Loucy (cell line): ENCODE measurements around the gene PPP6R1.
A peak's percentile ranks its signal among the peaks of the same experiment; 100 is the strongest.
"Not testable (repeated sequence)": the region's sequence is repeated elsewhere in the genome, so short reads cannot be mapped to it uniquely, and the experiment has no call there.

ENCODE experiments used
- H2AFZ ChIP-seq: fragments of 200-600 bp; sonication (generic); 2 replicates; pipeline ENCODE4 v1.6.0; 2016; ENCODE audit warnings: antibody characterized with exemption, mild to moderate bottlenecking, low read length, moderate library complexity
- H3F3A ChIP-seq: fragments of 200-600 bp; 2 replicates; pipeline ENCODE4 v1.6.0; 2016; ENCODE audit warnings: antibody characterized with exemption, low read depth, mild to moderate bottlenecking
- H3K27me3 ChIP-seq: fragments of 200-600 bp; sonication (generic); 2 replicates; pipeline ENCODE4 v1.6.1; 2014; ENCODE audit warnings: low read length, mild to moderate bottlenecking; ENCODE audit not compliant: insufficient read depth, poor library complexity, severe bottlenecking
- H3K36me3 ChIP-seq: fragments of 200-600 bp; sonication (generic); 2 replicates; pipeline ENCODE4 v1.6.1; 2016; ENCODE audit warnings: low read length; ENCODE audit not compliant: insufficient read depth
- H3K4me1 ChIP-seq: fragments of 200-600 bp; sonication (generic); 2 replicates; pipeline ENCODE4 v1.5.1; 2014; ENCODE audit warnings: low read length, mild to moderate bottlenecking; ENCODE audit not compliant: insufficient read depth, poor library complexity, severe bottlenecking
- H3K4me2 ChIP-seq: fragments of 200-600 bp; sonication (generic); 2 replicates; pipeline ENCODE4 v1.6.0; 2014; ENCODE audit warnings: antibody characterized with exemption, low read length, low read depth, mild to moderate bottlenecking; ENCODE audit not compliant: poor library complexity, severe bottlenecking
- H3K4me3 ChIP-seq: fragments of 200-600 bp; sonication (generic); 2 replicates; pipeline ENCODE4 v1.5.1; 2014; ENCODE audit warnings: low read length, mild to moderate bottlenecking, mixed read lengths; ENCODE audit not compliant: poor library complexity, severe bottlenecking
- H3K79me2 ChIP-seq: fragments of 200-600 bp; sonication (generic); 2 replicates; pipeline ENCODE4 v1.6.1; 2014; ENCODE audit warnings: low read length; ENCODE audit not compliant: insufficient read depth
- H3K9ac ChIP-seq: fragments of 200-600 bp; sonication (generic); 2 replicates; pipeline ENCODE4 v1.6.0; 2014; ENCODE audit warnings: mild to moderate bottlenecking, low read depth, low read length, moderate library complexity; ENCODE audit not compliant: poor library complexity, severe bottlenecking
- H3K9me2 ChIP-seq: fragments of 200-600 bp; sonication (generic); replicated peaks from 2 replicates; pipeline ENCODE4 v1.6.1; 2016; ENCODE audit warnings: low read depth, low read length, mixed read lengths
- H3K9me3 ChIP-seq: fragments of 200-600 bp; sonication (generic); 2 replicates; pipeline ENCODE4 v1.6.1; 2014; ENCODE audit warnings: mild to moderate bottlenecking, antibody characterized with exemption, low read length, low read depth; ENCODE audit not compliant: insufficient read depth
- H4K20me1 ChIP-seq: fragments of 200-600 bp; sonication (generic); 2 replicates; pipeline ENCODE4 v1.6.0; 2014; ENCODE audit warnings: antibody characterized with exemption, low read length, mild to moderate bottlenecking; ENCODE audit not compliant: insufficient read depth, poor library complexity, severe bottlenecking
- EZH2phosphoT487 ChIP-seq: fragments of 200-600 bp; IDR thresholded peaks from 2 replicates; pipeline ENCODE4 v1.6.1; 2018; ENCODE audit warnings: antibody characterized with exemption, mild to moderate bottlenecking, moderate library complexity, borderline replicate concordance
- TF ChIP-seq, protein P1 (sequence below): fragments of 200-600 bp; sonication (generic); conservative IDR thresholded peaks from 2 replicates; pipeline ENCODE4 v1.5.1; 2014; ENCODE audit warnings: mild to moderate bottlenecking, antibody characterized with exemption, low read length

Gene PPP6R1

DNA sequence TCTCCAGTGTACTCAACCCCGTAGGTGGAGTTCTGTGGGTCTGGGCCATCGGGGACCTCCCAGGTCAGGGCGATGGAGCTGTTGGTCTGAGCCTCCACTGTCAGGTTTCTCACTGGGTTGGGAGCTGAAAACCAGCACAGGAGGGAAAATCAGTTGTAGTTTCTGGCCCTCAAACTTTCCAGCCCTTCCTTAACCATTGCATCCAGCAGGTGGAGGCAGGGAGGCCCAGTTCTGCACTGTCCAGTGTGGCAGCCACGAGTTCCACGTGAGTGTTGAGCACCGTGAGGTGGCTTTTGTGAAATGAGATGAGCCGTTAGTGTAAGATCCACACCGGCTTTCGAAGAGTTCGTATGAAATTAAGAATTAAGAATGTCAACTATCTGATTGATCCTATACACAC, 56.6 kb downstream of the PPP6R1 start:
- H3K9me3 ChIP-seq, H3K79me2 ChIP-seq, H3K4me2 ChIP-seq, H2AFZ ChIP-seq, H4K20me1 ChIP-seq, H3K9me2 ChIP-seq, H3K9ac ChIP-seq, H3K36me3 ChIP-seq, H3K27me3 ChIP-seq, H3F3A ChIP-seq, H3K4me3 ChIP-seq, H3K4me1 ChIP-seq: not testable (repeated sequence)
- TF ChIP-seq, protein P1, sequence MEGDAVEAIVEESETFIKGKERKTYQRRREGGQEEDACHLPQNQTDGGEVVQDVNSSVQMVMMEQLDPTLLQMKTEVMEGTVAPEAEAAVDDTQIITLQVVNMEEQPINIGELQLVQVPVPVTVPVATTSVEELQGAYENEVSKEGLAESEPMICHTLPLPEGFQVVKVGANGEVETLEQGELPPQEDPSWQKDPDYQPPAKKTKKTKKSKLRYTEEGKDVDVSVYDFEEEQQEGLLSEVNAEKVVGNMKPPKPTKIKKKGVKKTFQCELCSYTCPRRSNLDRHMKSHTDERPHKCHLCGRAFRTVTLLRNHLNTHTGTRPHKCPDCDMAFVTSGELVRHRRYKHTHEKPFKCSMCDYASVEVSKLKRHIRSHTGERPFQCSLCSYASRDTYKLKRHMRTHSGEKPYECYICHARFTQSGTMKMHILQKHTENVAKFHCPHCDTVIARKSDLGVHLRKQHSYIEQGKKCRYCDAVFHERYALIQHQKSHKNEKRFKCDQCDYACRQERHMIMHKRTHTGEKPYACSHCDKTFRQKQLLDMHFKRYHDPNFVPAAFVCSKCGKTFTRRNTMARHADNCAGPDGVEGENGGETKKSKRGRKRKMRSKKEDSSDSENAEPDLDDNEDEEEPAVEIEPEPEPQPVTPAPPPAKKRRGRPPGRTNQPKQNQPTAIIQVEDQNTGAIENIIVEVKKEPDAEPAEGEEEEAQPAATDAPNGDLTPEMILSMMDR: peak; percentile 32; the same call in 1 of the 2 replicates

DNA sequence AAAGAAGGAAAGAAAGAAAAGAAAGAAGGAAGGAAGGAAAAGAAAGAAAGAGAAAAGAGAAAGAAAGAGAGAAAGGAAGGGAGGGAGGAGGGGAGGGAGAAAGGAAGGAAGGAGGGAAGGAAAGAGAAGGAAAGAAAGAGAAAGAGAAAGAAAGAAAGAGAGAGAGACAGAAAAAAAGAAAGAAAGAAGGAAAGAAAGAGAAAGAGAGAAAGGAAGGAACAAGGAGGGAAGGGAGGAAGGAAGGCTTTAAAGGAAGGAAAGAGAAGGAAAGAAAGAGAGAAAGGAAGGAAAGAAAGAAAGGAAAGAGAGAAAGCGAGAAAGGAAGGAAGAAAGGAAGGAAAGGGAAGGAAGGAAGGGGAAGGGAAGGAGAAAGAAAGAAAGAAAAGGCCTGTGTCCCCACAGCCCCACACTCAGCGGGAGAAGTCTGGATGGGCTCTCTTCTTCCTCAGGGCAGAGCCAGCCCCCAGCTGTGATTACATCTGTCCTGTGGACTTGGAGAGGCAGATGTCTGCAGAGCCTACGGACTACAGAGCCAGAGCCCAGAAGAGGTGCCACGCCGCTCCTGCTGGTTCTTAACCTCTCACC, 59.1 kb downstream of the PPP6R1 start:
- no peaks in the 10 kb centered on the region for H3K9me3 ChIP-seq

DNA sequence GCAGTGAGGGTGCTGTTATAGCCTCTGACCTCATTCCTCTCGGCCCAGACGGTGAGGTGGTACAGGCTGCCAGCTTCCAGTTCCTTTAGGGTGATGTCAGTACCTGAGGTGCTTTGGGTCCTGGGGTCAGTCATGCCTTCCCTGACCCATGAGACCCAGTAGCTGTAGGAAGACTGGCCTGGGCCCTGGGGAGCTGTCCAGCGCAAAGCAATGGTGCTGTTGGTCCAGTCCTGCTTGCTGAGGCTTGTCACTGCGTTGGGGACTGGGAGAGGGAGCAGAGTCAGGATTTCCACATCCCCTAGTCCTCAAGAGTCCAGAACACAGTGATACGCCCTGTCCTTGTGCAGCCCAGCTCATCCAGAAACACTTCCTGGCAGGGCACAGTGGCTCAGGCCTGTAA, 60.2 kb downstream of the PPP6R1 start:
- no peak overlapping the region for H2AFZ ChIP-seq
- H3K4me2 ChIP-seq: no peak overlapping the region
- H3F3A ChIP-seq: no peaks in the 10 kb centered on the region
- no peaks in the 10 kb centered on the region for H3K79me2 ChIP-seq
- no peaks in the 10 kb centered on the region for H3K9me3 ChIP-seq
- H3K4me3 ChIP-seq: no peak overlapping the region
- no peaks in the 10 kb centered on the region for H3K27me3 ChIP-seq
- H3K9me2 ChIP-seq: no peaks in the 10 kb centered on the region
- no peaks in the 10 kb centered on the region for H3K36me3 ChIP-seq
- H3K9ac ChIP-seq: no peak overlapping the region
- H4K20me1 ChIP-seq: no peaks in the 10 kb centered on the region
- TF ChIP-seq, protein P1: no peak
- no peak for TF ChIP-seq EZH2phosphoT487
- no peaks in the 10 kb centered on the region for H3K4me1 ChIP-seq

More for the DNA sequence above, 59.1 kb downstream of the PPP6R1 start:
- Histone ChIP-seq H4K20me1 (no peaks in the 10 kb centered on the region), H3K4me1 (no peaks in the 10 kb centered on the region), H3K27me3 (no peaks in the 10 kb centered on the region), H3K9ac (no peak overlapping the region), H3K36me3 (no peaks in the 10 kb centered on the region), H3K79me2 (no peaks in the 10 kb centered on the region), H3K4me2 (no peak overlapping the region), H2AFZ (no peak overlapping the region), H3K9me2 (no peaks in the 10 kb centered on the region), H3F3A (no peaks in the 10 kb centered on the region), H3K4me3 (no peak overlapping the region)
- no peak for TF ChIP-seq EZH2phosphoT487
- TF ChIP-seq, protein P1: no peak
